DND-41 (cell line): ENCODE data around the gene MR1.
A peak's percentile ranks its signal among the peaks of the same experiment; 100 is the strongest.

ENCODE experiments used
- ATAC-seq: fragments of 200-7000 bp; cut with Tn5 transposase; 3 replicates; pipeline ENCODE4 v1.9.1; 2021; ENCODE audit warnings: low read depth; ENCODE audit not compliant: insufficient read depth
- DNase-seq: peaks from one replicate; pipeline ENCODE4 v3.0.0-alpha.2; 2020
- H2AFZ ChIP-seq: 2 replicates; pipeline ENCODE4 v1.6.0; 2012; ENCODE audit warnings: low read depth, low read length
- H3K27ac ChIP-seq: 2 replicates; pipeline ENCODE4 v1.5.1; 2012; ENCODE audit warnings: low read length, inconsistent platforms
- H3K27me3 ChIP-seq: fragments of 200-600 bp; sonication (generic); 2 replicates; pipeline ENCODE4 v1.6.0; 2012; ENCODE audit warnings: low read length, mild to moderate bottlenecking, inconsistent platforms; ENCODE audit not compliant: insufficient read depth, poor library complexity
- H3K36me3 ChIP-seq: 2 replicates; pipeline ENCODE4 v1.5.1; 2012; ENCODE audit warnings: low read length, inconsistent platforms; ENCODE audit not compliant: insufficient read depth
- H3K4me1 ChIP-seq: 2 replicates; pipeline ENCODE4 v1.5.1; 2012; ENCODE audit warnings: mild to moderate bottlenecking, low read length; ENCODE audit not compliant: insufficient read depth
- H3K4me2 ChIP-seq: 2 replicates; pipeline ENCODE4 v1.6.0; 2012; ENCODE audit warnings: mild to moderate bottlenecking, moderate library complexity, low read length, inconsistent platforms; ENCODE audit not compliant: insufficient read depth
- H3K4me3 ChIP-seq, 2 experiments: fragments of 200-600 bp in 1 of 2; shearing (Covaris generic) in 1 of 2; 2 replicates each; pipeline ENCODE4 v1.5.1; 2012 to 2016; ENCODE audit warnings: inconsistent platforms in 2 of 2, low read length in 2 of 2, mild to moderate bottlenecking in 2 of 2, low read depth in 1 of 2, moderate library complexity in 1 of 2
- H3K79me2 ChIP-seq: 2 replicates; pipeline ENCODE4 v1.6.0; 2012; ENCODE audit warnings: low read length, inconsistent platforms; ENCODE audit not compliant: insufficient read depth
- H3K9ac ChIP-seq: 2 replicates; pipeline ENCODE4 v1.6.0; 2012; ENCODE audit warnings: low read depth, mild to moderate bottlenecking, inconsistent platforms, low read length, moderate library complexity
- H3K9me3 ChIP-seq: 2 replicates; pipeline ENCODE4 v1.5.1; 2012; ENCODE audit warnings: low read length, moderate library complexity, mild to moderate bottlenecking, inconsistent platforms; ENCODE audit not compliant: insufficient read depth, severe bottlenecking
- H4K20me1 ChIP-seq: 2 replicates; pipeline ENCODE4 v1.6.0; 2012; ENCODE audit warnings: low read length; ENCODE audit not compliant: insufficient read depth
- EZH2 ChIP-seq: IDR thresholded peaks from 3 replicates; pipeline ENCODE4 v1.6.1; 2012; ENCODE audit warnings: borderline replicate concordance, low read depth, mild to moderate bottlenecking, moderate library complexity, low read length, inconsistent platforms; ENCODE audit not compliant: severe bottlenecking
- TF ChIP-seq, protein P1 (sequence below): IDR thresholded peaks from 2 replicates; pipeline ENCODE4 v1.5.1; 2012; ENCODE audit warnings: borderline replicate concordance, low read length, moderate library complexity, mild to moderate bottlenecking; ENCODE audit not compliant: poor library complexity, severe bottlenecking; ENCODE audit errors: extremely low read depth

The MR1 gene

DNA sequence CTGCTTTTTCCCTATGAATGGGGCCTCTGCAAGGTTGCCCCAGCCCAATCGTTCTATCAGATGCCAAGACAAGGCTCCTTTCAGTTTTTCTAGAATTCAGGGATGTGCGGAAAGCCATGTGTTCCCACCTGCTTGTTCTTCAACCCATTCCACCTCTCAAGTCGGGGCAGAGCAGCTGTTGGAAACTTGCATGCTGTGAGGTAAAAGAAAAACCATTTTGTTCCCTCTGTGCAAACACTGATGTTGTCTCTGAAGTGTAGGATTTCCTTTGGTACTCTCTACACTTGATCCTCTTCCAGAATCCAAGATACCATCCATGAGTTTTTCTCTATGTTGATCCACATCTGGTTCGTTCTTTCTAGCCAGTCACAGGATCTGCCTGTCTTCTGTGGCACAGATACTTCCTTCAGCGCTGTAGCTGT is 62.0 kb downstream of the MR1 start:
- no peak for DNase-seq
- Histone ChIP-seq H3K4me3 (no peak overlapping the region), H3K36me3 (peaks cover 31% of the 10 kb centered on the region), H3K9me3 (no peaks in the 10 kb centered on the region), H3K79me2 (peaks cover 30% of the 10 kb centered on the region), H3K4me1 (peaks cover 78% of the 10 kb centered on the region), H3K4me2 (0 out of 2 replicates have a peak overlapping the region, but pooled peaks have one; percentile 2), H3K9ac (no peak overlapping the region), H4K20me1 (peaks cover 24% of the 10 kb centered on the region; the same call in 1 of the 2 replicates), H3K27ac (peak overlapping the region; percentile 42), H2AFZ (no peak overlapping the region), H3K27me3 (no peaks in the 10 kb centered on the region)
- TF ChIP-seq, protein P1, sequence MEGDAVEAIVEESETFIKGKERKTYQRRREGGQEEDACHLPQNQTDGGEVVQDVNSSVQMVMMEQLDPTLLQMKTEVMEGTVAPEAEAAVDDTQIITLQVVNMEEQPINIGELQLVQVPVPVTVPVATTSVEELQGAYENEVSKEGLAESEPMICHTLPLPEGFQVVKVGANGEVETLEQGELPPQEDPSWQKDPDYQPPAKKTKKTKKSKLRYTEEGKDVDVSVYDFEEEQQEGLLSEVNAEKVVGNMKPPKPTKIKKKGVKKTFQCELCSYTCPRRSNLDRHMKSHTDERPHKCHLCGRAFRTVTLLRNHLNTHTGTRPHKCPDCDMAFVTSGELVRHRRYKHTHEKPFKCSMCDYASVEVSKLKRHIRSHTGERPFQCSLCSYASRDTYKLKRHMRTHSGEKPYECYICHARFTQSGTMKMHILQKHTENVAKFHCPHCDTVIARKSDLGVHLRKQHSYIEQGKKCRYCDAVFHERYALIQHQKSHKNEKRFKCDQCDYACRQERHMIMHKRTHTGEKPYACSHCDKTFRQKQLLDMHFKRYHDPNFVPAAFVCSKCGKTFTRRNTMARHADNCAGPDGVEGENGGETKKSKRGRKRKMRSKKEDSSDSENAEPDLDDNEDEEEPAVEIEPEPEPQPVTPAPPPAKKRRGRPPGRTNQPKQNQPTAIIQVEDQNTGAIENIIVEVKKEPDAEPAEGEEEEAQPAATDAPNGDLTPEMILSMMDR: no peak
- no peak for TF ChIP-seq EZH2
- no peak for ATAC-seq

DNA sequence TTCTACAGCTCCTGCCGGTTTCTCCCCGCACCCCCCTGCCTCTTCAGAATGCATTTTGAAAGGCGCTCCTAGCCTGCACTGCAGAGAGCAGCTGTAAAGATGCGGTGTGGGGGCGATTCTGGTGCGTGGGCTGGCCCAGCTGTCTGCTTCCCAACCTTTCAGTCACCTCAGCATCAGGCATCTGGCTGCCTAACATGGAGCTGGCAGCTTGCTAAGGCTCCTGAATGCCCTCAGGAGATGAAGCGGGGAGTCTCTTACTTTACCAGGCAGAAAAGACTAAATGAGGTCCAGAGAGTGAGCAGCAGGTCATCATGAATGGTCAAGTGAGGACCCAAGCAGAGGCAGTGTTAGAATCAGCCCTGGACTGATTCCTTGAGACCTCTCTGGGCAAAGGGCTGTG is 63.5 kb downstream of the MR1 start:
- Histone ChIP-seq H3K4me1 (peaks cover 78% of the 10 kb centered on the region), H3K79me2 (peaks cover 15% of the 10 kb centered on the region), H3K9me3 (no peaks in the 10 kb centered on the region), H2AFZ (no peak overlapping the region), H3K4me2 (no peak overlapping the region), H3K4me3 (no peak overlapping the region), H3K27me3 (no peaks in the 10 kb centered on the region), H4K20me1 (peaks cover 9% of the 10 kb centered on the region; the same call in 1 of the 2 replicates), H3K36me3 (peaks cover 17% of the 10 kb centered on the region; the same call in 1 of the 2 replicates), H3K27ac (peak overlapping the region; percentile 56), H3K9ac (no peak overlapping the region)
- DNase-seq (no peak), ATAC-seq (no peak)
- no peak for TF ChIP-seq EZH2
- TF ChIP-seq, protein P1: no peak

DNA sequence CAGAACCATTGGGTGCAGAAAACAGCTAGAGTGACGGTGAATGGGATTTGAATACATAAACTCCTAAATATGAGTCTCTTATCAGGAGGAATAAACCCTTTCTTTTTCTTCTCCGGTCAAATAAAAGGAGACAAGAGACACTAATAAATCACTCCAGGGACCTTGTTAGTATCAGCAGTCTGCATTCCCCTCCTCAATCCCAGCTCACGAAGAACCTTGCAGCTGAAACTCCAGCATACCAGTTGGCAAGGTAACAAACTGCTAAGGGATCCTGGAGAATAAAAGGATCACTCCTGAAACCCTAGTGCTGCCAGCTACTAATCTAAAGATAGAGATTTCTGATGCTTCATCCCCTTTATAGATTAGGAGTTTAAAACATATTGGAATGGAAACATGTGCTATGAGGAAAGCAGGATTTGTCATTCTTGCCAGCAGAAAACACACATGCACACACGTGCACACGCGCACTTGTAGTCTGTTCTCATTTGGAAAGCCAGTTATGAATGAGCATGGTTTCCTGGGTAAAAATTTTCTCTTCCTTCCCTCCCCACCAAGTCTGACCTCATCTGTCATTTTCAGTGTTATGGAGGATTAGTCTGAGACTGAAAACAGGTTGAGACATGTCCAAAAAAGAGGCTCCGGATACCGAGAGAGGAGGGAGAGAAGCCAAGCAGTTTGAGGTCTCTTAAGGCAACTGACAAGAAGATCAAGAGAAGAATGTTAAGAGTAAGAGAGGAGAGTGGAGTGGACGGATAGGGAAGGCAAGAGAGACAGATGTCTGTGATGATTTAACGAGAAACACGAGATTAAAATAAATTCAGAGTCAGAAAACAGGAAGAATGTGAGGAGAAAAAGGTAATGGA is 65.6 kb downstream of the MR1 start:
- peak overlapping the region; percentile 49 for H2AFZ ChIP-seq

More for the DNA sequence above, 65.6 kb downstream of the MR1 start:
- Histone ChIP-seq H3K27ac (peak overlapping the region; percentile 78), H3K4me3 (peak overlapping the region in 1 of 2 experiments; percentile 25; a peak in 2 of 4 replicates), H3K9me3 (no peaks in the 10 kb centered on the region), H3K4me2 (peak overlapping the region; percentile 57), H3K4me1 (peaks cover 89% of the 10 kb centered on the region), H3K9ac (peak overlapping the region; percentile 43), H3K79me2 (peaks cover 2% of the 10 kb centered on the region; the same call in 1 of the 2 replicates), H4K20me1 (no peaks in the 10 kb centered on the region), H3K36me3 (0 out of 2 replicates have a peak, but pooled peaks cover under 1% of the 10 kb centered on the region), H3K27me3 (no peaks in the 10 kb centered on the region)
- peak; percentile 78 for ATAC-seq
- no peak for TF ChIP-seq EZH2
- TF ChIP-seq, protein P1: no peak
- DNase-seq: peak; percentile 75
